Adrenal gland (tissue), 12 donors: ENCODE data around the gene CREB5. TPM values are rescaled to one million over a fixed set of nuclear protein-coding genes. Genes with fewer than 3 reads are reported as not detected.

ENCODE experiments used
- DNase-seq, 7 donors: peaks; one replicate each; pipeline ENCODE4 v3.0.0-alpha.2; 2019 to 2020
- H3K27ac ChIP-seq, 5 donors: fragments of 200-600 bp; sonication (generic) in 4 of 5; 1 replicate in 3 of 5; 2 replicates in 2 of 5; pipeline versions ENCODE4 v1.5.1 to v1.8.0; 2016 to 2020; ENCODE audit warnings: mild to moderate bottlenecking in 1 of 5
- H3K27me3 ChIP-seq: fragments of 200-600 bp; 2 replicates; pipeline ENCODE4 v1.8.0; 2021
- H3K36me3 ChIP-seq, 2 donors: fragments of 200-600 bp; replicated peaks in 1 of 2; 1 replicate in 1 of 2; 2 replicates in 1 of 2; pipeline versions ENCODE4 v1.5.1 to v1.8.0; 2018 to 2022
- H3K4me1 ChIP-seq, 2 donors: fragments of 200-600 bp; replicated peaks in 1 of 2; 1 replicate in 1 of 2; 2 replicates in 1 of 2; pipeline versions ENCODE4 v1.5.1 to v1.8.0; 2018 to 2021
- H3K4me3 ChIP-seq, 4 donors: fragments of 200-600 bp; sonication (generic) in 3 of 4; one replicate each; pipeline ENCODE4 v1.5.1; 2016 to 2018
- H3K9me3 ChIP-seq, 3 donors: fragments of 200-600 bp; sonication (generic) in 1 of 3; replicated peaks in 1 of 3; 1 replicate in 2 of 3; 2 replicates in 1 of 3; pipeline versions ENCODE4 v1.5.1 to v1.8.0; 2016 to 2021
- CTCF ChIP-seq, 6 experiments: fragments of 450-650 bp in 4 of 6; fragments of 200-600 bp in 2 of 6; sonication (generic) in 1 of 6; IDR thresholded peaks; 1 replicate in 5 of 6; 2 replicates in 1 of 6; pipeline versions ENCODE4 v1.5.1 to v1.8.0; 2016 to 2021; ENCODE audit warnings: antibody characterized with exemption in 6 of 6, mild to moderate bottlenecking in 2 of 6, moderate library complexity in 1 of 6
- POLR2A ChIP-seq, 2 donors: fragments of 450-650 bp; IDR thresholded peaks; one replicate each; pipeline ENCODE4 v1.6.1; 2017; ENCODE audit warnings: antibody characterized with exemption in 2 of 2, mild to moderate bottlenecking in 2 of 2, moderate library complexity in 1 of 2
- WGBS, 4 donors: extraction: QIAGEN DNeasy Blood & Tissue Kit in 2 of 4; methylation state at CpG; one replicate each; pipeline versions ENCODE4 v1.1.5 to v1.1.7; 2013 to 2017; 5-methylcytosine and 5-hydroxymethylcytosine counted together
- intact Hi-C, 2 donors: fragments of 100-400 bp; cut with DNase I; formaldehyde crosslinking; loops; one replicate each; pipeline versions ENCODE4 v1.14.1 to v1.15.0; 2022 to 2023
- polyA plus RNA-seq, 3 donors: library from polyadenylated mRNA; stranded (reverse); fragments of 200-250 nt in 2 of 3; fragments of 350-450 nt in 1 of 3; fragmentation: Illumina TruSeq in 1 of 3; extraction: RNeasy Lipid Tissue Mini Kit (QIAGEN cat#74804) in 1 of 3; gene quantifications; one replicate each; pipeline ENCODE4 v1.2.3, GENCODE V29; 2013 to 2014
- total RNA-seq, 9 donors: library from RNA; depleted of rRNA in 4 of 9; stranded (reverse); fragments of >200 nt in 4 of 9; fragments of 120-200 nt in 1 of 9; fragmentation: NEBNext Ultra II Directional in 1 of 9; extraction: Animal tissue kit (Norgen Biotek cat#: 25700) in 1 of 9; gene quantifications; one replicate each; pipeline versions ENCODE4 v1.1.0 to v1.2.4, GENCODE V29; 2013 to 2023
- donor health status: healthy with polysubstance abuse.
- donor health status: Bipolar disorder and iron deficiency.
- donor health status: DM: yes; HTN: yes; CAD: no.
- donor health status: DM: no; HTN: no; CAD: no.
- donor health status: DM: no; HTN: no; CAD: no.
- donor health status: DM: yes; HTN: yes; CAD: no.

The CREB5 gene
- total and polyA plus RNA-seq, 12 donors, result 0.69 to 5.4 (median 1.3) TPM

GRCh38 chr7:28480595-28480994 is 68.3 kb downstream of the CREB5 start:
- Histone ChIP-seq H3K36me3 (no peaks in the 10 kb centered on the region), H3K9me3 (no peaks in the 10 kb centered on the region), H3K4me3 (no peak overlapping the region), H3K4me1 (no peaks in the 10 kb centered on the region), H3K27me3 (no peaks in the 10 kb centered on the region), H3K27ac (no peak overlapping the region)
- 97 to 99% (median 98%) methylated on average over 3 of the region's 3 CpGs for WGBS, 4 donors
- DNase-seq, result no peak
- intact Hi-C loops, result no loop called here
- TF ChIP-seq POLR2A (IDR thresholded peaks at IDR 0.05) (no peak), CTCF (IDR thresholded peaks at IDR 0.05) (no peak)

- Histone ChIP-seq H3K4me1 (no peaks in the 10 kb centered on the region), H3K27me3 (no peaks in the 10 kb centered on the region), H3K9me3 (no peaks in the 10 kb centered on the region), H3K27ac (no peak overlapping the region), H3K36me3 (no peaks in the 10 kb centered on the region), H3K4me3 (no peak overlapping the region)
- intact Hi-C loops, result no loop called here
- TF ChIP-seq CTCF (IDR thresholded peaks at IDR 0.05), result no peak
- no peak for TF ChIP-seq POLR2A (IDR thresholded peaks at IDR 0.05)
- DNase-seq, result no peak
- WGBS, 4 donors, result 69 to 75% (median 71%) methylated on average over 9 of the region's 9 CpGs
Measured at GRCh38 chr7:28481091-28481926, 69.0 kb downstream of the CREB5 start.

GRCh38 chr7:28483112-28483511 is 70.8 kb downstream of the CREB5 start:
- H3K27me3 ChIP-seq, result peaks cover 2% of the 10 kb centered on the region
- DNase-seq, result no peak
- no peaks in the 10 kb centered on the region for H3K9me3 ChIP-seq
- no peak overlapping the region for H3K4me3 ChIP-seq
- H3K36me3 ChIP-seq, result no peaks in the 10 kb centered on the region
- intact Hi-C loops, result no loop called here
- TF ChIP-seq POLR2A (IDR thresholded peaks at IDR 0.05) (no peak), CTCF (IDR thresholded peaks at IDR 0.05) (no peak)
- H3K4me1 ChIP-seq, result no peaks in the 10 kb centered on the region
- WGBS, 4 donors, result 41 to 47% (median 44%) methylated on average over 4 of the region's 4 CpGs
- no peak overlapping the region for H3K27ac ChIP-seq

- Histone ChIP-seq H3K4me1 (no peaks in the 10 kb centered on the region), H3K36me3 (no peaks in the 10 kb centered on the region), H3K27ac (no peak overlapping the region), H3K27me3 (peaks cover 2% of the 10 kb centered on the region), H3K4me3 (no peak overlapping the region), H3K9me3 (no peaks in the 10 kb centered on the region)
- WGBS, 4 donors, result 68 to 74% (median 73%) methylated on average over 2 of the region's 2 CpGs
- DNase-seq, result no peak
- TF ChIP-seq POLR2A (IDR thresholded peaks at IDR 0.05) (no peak), CTCF (IDR thresholded peaks at IDR 0.05) (no peak)
- intact Hi-C loops, result no loop called here
Measured at GRCh38 chr7:28483908-28484605, 71.7 kb downstream of the CREB5 start.
